HG03442 (cell line): ENCODE data around the gene KCTD1.

Experiments used
- ATAC-seq: cut with Tn5 transposase; IDR thresholded peaks from one replicate; pipeline ENCODE4 v1.9.1; 2021; ENCODE audit warnings: mild to moderate bottlenecking, moderate library complexity; ENCODE audit not compliant: unreplicated experiment

The KCTD1 gene

DNA sequence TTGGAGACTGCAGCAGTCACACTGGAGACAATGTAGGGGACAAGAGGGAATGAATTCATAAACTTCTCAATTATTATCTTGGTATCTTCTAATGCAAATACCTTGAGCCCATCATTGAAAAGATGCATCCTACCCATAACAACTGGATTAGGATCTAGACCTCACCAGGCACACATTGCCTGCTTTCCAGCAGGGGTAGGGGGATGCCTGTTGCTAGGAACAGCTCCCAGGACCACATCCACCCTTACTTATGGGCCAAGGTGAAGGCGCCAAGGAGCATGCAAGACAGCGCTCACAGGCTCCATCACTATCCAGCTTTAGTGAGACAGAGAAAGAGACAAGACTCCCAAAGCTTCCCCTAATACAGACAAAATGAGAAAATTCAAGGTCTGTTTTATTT, 24.4 kb downstream of the KCTD1 start:
- ATAC-seq: no peak

DNA sequence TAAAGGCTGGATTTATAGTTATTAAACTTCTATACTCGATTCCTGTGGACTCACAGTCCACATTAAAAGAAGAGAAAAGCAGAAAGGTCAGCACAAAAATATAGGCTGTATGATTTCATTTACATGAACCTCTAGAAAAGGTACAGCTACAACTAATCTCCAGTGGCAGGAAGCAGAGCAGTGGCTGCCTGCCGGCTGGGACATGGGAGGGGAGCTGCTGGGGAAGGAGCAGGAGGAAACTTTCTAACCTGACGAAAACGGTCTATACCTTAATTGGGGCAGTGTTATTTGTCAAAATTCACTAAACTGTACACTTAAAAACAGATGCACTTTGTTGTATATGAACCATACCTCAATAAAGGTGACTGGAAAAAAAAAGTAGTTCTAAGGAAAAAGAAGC, 26.7 kb downstream of the KCTD1 start:
- ATAC-seq: no peak

DNA sequence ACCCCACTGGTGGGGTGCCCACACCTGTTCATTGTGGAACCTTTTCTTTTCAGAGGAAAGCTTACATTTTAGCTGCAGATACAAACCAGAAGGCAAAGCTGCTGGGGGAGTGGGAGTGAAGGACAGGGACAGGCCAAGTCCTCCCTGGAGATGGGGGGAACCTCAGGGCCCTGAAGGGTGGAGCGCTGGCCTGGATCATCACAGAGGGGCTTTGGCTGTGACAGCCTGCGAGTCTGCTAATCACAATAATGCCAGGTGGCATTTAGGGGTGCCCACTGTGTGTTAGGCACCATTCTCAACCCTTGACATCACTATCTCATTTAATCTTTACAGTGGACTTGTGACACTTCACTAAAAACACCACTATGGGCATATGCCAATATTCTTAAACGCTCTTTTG, 27.4 kb downstream of the KCTD1 start:
- no peak for ATAC-seq

DNA sequence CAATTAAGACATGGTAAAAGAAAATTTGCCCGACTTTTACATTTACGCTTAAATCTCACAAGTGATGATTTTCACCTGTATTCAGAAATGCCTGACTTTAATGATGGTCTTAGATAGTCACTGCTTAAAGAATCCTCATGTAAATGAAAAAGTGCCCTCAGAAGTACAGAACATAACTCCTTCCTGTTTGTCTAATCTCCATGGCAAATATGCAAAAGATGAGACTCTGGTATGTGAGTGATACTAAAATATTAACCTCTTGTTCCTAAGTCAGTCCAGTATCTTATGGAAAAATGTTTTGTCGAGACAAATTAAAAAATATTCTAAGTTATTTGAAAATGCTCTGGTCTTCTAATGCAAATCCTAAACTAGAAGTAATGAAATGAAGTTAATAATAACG, 29.2 kb downstream of the KCTD1 start:
- ATAC-seq: no peak

DNA sequence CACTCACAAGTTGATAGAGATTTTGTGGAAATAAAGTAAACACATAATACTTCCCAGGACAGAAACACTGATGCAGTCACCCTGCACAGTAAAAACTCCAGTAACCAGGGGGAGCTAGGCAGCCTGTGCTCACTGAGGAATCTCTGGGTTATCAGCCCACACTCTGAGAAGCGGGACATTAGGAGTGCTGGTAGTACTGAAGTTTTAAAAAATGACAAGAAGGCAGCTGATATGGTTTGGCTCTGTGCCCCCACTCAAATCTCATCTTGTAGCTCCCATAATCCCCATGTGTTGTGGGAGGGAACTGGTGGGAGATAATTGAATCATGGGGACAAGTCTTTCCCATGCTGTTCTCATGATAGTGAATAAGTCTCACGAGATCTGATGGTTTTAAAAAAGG, 31.4 kb downstream of the KCTD1 start:
- ATAC-seq: no peak

DNA sequence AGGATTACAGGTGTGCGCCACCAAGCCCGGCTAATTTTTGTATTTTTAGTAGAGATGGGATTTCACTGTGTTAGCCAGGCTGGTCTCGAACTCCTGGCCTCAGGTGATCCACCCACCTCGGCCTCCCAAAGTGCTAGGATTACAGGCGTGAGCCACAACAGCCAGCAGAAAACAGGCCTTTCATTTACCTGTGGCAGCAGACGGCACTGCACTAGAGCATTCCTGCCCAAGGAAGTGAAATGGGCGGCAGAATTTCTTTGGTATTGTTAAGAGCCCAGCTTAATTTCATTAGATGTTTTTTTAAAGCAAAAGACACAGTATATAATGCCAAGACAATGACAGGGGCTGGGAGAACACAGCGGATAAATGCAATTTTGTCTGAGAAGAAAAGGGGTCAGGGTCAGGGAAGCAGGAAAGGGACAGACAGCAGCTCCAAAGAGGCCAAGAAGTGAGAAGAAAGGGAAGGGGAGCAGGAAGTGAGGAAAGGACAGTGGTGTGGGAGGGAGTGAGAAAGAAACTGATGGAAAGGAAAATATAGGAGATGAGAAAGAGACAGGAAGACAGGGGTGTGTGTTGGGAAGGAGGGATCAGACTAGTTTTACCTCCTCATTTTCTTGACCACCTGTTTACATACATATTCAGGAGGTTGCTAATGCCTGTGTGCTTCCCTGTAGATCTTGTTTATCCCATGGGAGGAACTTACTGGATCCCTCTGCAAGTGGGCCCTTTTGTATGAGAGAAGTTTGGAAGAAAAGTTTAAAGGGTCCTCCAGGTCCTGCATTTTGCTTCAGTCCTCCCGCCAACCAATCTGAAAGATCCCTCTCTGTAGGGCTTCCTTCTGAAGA, 32.5 kb downstream of the KCTD1 start:
- no peak for ATAC-seq

DNA sequence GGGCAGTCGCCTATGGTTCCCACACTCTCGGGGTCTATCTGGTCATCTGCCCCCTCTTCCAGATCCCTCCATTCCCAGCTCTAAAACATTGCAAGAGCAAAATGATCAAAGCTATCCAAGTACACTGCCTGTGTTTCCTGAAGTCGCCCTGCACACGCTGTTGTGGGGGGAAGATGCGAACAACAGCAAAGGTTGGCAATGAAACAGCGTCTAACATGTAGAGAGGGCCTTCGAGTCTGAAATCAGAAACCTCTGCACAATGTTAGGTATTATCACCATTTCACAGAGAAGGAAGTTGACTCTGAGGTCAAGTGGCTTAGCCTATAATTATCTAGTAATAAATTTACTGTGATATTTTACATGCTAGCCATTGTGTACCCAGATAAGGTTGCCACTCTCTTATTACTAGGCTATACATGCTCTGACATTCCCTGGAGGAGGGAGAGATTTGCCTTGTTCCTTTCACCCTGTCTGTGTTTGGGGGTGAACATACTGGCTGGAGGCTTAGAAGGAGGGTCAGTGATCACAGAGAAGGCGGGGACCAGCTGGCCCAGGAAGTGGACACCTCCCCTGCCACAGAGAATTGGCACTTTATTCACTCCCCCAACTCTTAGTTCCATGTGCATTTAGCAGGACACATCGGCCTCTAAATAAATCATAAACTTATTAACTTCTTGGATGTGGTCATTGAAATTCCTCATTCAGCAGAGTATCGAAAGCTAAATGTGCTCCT, 36.8 kb downstream of the KCTD1 start:
- no peak for ATAC-seq

DNA sequence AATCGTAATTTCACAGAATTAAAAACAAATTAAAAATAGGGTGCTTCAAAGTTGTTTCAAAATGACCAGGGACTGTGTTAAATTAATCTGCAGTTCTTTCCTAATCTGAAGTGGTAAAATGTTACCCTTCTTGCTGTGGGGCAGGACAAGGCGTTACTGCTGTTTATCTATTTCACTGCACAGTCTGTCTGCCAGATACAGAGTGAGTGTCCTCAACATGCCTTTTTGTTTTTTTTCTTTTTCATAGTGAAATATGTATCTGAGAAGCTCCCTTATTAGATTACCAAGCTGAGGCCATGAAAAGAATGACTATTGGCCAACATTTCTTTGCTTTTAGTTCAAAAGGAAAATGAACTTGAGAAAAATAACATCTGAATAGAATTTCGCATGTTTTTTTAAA, 38.0 kb downstream of the KCTD1 start:
- no peak for ATAC-seq

DNA sequence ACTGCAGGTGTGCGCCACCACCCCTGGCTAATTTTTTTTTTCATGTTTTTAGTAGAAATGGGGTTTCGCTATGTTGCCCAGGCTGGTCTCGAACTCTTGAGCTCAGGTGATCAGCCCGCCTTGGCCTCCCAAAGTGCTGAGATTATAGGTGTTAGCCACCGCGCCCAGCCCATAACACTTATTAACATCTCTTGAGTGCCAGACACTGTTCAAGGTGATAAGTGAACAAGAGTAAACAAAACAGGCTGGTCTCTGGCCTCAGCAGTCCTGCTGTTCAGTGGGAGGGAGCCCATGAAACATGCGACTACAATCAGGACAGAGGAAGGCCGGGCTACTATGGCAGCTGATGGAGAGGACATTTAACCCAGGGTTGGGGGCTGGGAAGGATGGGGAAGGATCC, 42.3 kb downstream of the KCTD1 start:
- ATAC-seq: no peak

DNA sequence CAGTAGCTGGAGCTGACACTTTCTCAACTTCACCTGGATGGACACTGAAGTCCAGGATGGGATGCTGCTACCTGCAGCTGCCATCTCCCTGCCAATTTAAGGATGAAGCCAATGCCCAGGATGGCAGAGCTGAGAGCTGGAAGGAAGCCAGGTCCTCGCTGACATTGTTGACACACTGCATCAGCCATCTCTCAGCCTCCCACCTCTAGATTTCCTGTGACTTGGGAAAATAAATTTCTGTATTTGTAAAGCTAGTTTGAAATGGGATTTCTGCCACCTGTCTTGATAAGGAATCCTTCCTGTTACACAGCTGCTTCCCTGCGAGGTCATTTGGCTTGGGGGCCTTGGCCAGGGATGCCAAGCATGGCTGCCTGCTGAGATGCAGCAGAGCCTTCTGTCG, 43.5 kb downstream of the KCTD1 start:
- no peak for ATAC-seq

DNA sequence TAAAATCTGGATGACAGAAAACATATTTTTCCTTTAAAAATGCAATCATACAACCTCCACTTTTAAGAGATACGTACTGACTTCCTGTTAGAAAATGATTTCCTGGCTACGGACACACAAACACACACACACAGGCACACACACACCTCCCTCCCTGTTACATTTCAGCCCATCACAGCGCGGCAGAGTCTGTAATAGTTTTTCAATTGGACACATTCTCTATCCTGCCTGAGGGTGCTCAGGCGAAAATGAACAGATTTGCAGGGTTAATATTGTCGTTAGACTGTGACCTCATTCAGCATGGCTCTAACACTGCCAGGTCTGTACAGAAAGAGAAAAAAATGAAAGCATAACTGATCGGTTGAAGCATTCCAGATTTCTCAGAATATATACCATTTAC, 45.0 kb downstream of the KCTD1 start:
- ATAC-seq: no peak

DNA sequence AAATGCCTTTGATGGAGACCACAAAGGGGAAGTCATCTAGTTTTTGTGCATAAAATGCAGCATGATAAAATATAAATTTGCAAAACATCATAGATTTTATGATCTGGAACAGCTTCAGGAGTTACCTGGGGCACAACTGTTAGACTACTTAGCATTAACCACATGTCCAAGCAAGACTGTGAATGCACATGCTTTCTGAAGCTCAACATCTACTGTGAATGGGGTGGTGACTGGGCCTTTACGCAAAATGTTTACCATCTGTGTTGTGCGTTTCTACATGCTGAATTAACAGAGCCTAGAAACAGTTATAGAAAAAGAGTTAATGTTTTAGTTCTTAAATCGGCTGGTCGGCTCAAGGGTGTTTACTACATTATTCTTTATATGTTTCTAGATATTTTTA, 45.5 kb downstream of the KCTD1 start:
- ATAC-seq: no peak

DNA sequence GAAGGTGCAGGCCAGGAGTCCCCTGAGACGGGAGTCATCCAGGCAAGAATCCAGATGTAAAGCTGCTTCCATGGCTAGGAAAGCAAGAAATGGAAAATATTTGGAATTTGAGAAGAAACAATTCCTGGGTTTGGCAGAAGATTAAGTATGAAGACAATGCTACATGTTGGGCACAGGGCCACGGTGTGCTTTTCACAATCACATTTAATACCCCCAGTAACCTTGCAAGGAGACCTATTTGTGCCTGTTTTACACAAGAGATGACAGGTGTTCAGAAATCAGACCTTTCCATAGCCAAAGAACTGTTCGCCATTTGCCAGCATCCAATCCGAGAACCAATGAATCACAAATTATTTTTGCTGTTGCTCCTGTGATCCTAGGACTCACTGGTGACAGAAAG, 50.5 kb downstream of the KCTD1 start:
- no peak for ATAC-seq

DNA sequence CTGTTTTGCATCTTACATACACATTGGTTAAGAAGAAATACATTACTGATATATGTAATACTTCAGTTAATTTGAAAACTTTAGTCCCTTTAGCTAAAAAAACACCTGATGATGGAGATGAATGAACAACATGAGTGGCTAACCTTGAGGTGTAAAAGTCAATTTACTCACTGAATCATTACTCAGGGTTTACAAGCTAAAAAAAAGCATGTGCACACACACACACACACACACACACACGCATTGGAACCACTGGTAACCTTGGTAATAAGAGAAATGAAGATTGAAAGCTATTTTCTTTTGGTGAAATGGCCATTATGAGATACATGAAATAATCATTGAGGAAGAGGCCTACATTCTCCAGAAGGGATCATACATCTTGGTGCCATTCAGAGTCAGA, 51.8 kb downstream of the KCTD1 start:
- ATAC-seq: no peak

DNA sequence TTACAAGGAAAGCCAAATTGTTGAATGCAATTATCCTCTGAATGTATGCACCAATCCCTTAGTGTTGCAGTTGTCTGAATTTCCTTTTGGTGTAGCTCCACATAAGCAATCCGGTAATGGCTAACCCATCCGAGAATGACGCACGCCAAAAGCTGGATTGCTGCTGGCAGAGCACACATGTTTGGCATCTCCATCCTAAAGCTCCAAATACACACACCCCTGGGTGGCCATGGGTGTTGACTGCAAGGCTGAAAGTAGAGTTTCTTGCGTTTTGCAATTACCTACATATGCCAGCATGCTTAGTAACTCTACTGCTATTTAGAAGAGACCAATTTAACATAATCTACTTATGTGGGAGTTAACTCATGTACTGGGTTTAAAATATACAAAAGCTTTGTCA, 53.1 kb downstream of the KCTD1 start:
- ATAC-seq: no peak

DNA sequence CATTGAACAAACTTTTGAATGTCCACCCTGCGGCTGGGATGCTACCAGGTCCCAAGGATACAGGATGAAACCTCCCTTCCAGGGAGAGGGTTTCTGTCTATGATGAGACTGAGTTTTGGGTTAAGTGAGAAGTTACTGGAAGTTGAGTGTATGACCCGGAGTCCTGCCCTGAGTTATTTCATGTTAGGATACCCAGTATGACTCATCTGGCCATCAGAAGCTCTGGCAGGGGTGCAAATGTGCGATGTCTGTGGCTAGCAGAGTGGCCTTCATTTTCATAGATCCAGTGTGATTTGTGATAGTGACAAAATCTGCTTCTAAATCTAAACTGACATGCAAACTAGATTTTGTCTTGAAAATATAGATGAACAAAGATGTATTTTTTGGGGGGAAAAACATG, 55.3 kb downstream of the KCTD1 start:
- no peak for ATAC-seq

DNA sequence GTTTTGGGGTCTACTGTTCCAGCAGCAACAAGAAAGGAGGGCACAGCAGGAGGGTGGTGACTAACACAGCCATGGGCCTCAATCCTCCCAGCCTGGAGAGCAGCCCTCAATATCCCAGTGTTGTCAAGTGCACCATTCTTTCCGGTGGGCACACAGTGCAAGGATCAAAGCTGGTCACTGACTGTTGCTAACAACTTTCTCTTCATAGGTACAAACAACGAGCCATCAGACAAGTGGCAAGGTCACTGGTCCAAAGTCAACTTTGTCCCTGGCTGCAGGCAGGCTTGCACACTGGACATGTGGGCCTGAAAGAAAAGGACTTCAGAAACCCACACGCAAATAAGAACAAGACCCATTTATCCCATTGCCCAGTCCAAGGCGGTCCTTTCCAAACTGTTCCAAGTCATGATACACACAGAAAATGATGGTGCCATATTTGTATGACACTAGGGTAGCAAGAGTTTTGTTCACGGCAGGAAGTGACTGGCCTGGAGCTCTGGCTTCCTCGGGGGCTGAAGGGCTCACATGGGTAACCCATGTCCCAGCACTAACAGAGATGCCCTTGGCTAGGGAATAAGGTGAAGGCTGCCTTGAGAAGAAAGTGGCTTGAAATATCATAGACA, 57.0 kb downstream of the KCTD1 start:
- ATAC-seq: no peak

DNA sequence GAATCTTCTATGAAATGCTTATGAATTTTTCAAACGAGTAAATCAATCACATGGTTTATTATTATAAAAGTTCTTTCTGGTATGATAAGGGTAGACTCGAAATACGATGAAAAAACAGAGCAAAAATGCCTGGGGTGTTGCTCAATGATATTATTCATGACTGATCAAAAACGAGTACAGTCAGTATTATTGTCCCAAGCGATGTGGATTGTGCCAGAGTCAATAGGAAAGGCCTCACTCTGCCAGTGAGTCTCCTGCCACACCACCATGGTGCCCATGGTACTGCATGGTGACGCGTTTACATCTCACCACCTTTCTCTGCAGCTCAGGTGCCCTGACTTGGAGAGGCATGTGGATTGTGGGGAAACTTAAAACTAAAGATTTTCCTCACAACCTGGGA, 58.5 kb downstream of the KCTD1 start:
- no peak for ATAC-seq

DNA sequence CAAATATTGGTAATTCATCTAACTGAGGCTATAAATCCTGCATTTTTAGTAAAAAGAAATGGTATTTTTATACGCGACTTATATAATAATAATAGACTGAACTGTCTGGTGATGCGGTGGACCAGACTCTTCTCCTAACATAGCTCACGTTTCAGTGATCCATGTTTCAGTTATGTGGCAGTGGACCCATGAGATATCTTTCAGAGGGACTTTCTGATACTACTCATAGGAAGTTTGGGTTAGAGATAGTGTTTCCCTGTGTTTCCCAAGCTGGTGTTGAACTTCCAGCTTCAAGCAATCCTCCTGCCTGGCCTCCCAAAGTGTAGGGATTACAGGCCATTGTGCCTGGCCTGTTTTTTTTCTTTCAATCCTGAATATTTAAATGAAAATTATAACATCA, 59.2 kb downstream of the KCTD1 start:
- ATAC-seq: no peak

DNA sequence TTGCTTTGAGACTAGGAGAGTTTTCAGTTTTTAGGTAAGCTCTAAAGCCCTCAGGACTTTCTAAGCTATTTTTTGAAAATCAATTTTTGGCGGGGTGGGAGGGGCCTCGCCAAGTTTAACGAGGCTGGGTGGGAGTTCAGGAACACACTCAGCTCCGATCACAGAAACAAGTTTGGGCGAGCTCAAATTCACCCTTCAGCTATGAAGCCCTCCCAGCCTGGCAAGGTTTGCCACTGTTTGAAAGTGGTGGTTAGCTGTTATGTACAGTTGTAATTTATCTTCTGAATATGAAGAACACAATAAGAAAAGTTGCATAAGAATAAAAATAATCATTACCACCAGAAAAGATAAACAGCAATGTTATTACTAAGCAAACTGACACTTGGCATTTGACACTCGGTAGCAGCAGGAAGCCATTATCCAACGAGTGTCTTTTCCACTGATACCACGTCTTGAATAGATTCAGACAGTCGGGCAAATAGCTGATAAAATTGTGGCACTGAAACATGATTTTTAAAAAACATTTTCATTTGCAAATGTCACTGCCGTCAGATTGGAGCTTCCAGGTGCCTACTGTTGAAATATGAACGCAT, 59.8 kb downstream of the KCTD1 start:
- ATAC-seq: no peak

DNA sequence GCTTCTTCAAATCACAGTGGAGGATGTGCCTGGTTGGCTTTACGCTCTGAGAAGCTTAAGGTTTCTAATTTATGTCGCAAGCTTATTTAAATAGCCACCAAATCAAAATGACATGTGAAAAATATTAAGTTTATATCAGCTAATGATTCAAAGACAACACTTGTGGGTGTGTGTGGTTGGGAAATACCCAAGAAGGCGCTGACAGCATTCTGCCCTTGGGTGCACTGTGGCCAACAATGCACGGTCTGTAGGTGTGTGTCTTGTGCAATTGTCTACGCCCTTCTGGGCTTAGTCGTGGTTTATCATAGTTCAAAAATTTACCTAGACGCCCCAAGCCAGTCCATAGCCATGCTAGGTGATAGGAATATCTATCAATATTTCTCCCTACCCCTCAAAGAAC, 60.9 kb downstream of the KCTD1 start:
- ATAC-seq: peak; percentile 93

DNA sequence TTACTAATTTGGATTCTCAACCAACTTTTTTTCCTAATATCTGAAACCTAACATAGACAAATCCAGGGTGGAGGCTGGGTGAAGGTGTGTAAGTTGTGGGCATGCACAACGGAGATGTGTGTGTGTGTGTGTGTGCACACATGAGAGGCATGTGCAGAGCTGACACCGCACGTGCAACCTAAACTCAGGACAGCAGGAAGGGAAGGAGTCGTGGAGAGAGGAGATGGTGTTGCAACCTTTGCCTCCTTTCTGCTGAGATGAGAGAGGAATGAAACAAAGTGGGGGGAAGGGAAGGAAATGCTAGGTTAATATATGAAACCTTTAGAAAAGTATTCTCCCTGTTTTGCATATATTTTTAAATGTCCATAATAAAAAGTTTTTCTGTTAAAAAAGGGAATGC, 64.7 kb downstream of the KCTD1 start:
- ATAC-seq: no peak
